Measurements from ENCODE around the gene ZNF175.

The ZNF175 gene

DNA sequence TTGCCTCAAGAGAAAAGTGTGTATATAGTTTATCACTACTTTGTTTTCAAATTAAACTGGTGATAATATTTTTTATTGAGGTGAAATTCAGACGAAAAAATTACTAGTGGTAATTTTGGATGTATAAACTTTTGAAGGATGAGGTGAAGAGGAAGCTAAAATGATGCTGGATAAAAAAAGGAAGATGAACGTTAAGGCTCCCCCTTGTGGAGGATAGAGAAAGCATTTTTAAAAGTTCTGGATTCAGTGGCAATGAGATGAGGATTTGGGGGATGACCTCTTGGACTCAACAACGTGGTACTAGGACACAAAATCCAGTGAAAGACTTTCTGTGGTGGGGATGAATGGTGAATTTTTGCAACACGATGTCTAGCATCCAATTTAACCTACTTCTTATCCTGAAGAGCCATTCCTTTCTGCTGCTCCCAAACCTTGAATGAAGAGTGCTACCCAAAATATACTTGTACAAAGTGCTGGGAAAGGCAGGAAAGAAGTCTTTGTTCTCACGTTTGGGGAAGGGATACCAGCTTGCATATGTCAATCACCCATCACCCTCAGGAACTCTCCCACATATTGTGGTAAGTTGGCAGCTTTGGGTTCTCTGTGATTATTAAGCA is 66.4 kb downstream of the ZNF175 start:
- DNase-seq = no peak

DNA sequence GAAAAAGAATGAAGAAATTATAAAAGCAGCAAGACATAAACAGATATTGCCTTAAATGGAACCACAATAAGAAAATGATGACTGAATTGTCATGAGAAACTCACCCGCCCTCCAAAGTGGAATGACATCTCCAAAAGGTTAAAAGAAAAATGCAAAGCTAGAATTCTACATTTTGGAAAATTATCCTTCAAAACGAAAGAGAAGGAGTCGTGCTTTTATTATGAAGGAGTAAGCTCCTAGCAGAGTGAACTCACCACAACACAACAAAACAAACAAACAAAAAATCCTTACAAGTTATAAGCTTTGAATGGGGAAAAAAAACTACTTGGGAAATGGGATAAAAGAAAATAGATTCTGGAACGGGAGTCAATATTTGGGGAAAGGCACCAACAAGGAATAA is 68.8 kb downstream of the ZNF175 start:
- no peak for DNase-seq

DNA sequence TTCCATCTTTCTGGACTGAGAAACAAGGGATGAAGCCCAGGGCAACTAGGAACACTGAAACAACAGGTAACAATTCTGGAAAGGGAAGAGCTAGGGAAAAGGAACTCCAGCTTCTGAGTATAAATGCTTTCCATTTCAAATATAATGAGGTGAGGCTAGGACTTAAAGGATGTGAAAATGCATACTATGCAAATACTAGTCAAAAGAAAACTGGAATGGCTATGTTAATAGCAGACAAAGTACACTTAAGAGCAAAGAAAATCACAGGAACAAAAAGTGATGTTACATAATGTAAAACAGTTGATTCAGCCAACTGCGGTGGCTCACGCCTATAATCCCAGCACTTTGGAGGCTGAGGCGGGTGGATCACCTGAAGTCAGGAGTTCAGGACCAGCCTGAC is 69.3 kb downstream of the ZNF175 start:
- DNase-seq = no peak

DNA sequence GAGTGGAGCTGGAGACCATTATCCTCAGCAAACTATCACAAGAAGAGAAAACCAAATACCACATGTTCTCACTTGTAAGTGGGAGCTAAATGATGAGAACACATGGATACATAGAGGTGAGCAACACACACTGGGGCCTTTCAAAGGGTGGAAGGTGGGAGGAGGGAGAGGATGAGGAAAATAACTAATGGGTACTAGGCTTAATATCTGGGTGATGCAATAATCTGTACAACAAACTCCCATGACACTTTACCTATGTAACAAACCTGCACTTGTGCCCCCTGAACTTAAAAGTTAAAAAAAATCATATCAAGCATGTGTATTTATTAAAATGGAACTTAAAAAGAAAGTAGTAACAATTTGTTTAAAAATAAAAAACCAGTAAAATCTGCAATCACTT is 70.6 kb downstream of the ZNF175 start:
- DNase-seq = no peak

Measured in SIG-M5 (cell line).